Measurements from ENCODE around the gene TMEM184A.

GRCh38 chr7:1536455-1536742 lies 19.6 kb downstream of the TMEM184A start:
- TF ChIP-seq CTCF (conservative IDR thresholded peaks at IDR 0.05; ENCODE audit: low read depth in 2 of 2) (no peak), EZH2 (IDR thresholded peaks at IDR 0.05; ENCODE audit: low read depth, unreplicated experiment) (no peak), REST (IDR thresholded peaks at IDR 0.05; ENCODE audit: unreplicated experiment) (no peak), ZNF462 (CRISPR knock-in tag; IDR thresholded peaks at IDR 0.05) (no peak), POLR2AphosphoS5 (IDR thresholded peaks at IDR 0.05; ENCODE audit: low read depth) (no peak), ZNF114 (CRISPR knock-in tag; IDR thresholded peaks at IDR 0.05) (no peak), JUNB (IDR thresholded peaks at IDR 0.05; ENCODE audit: unreplicated experiment) (no peak), CREB1 (CRISPR knock-in tag; IDR thresholded peaks at IDR 0.05; ENCODE audit: low read depth) (no peak), ETS1 (IDR thresholded peaks at IDR 0.05) (no peak), EZH2phosphoT487 (IDR thresholded peaks at IDR 0.05; ENCODE audit: unreplicated experiment) (no peak)
